BLaER1 treated with 17β-estradiol and CSF1 and Interleukin-3, amounts not matched to agents 10 nM and 100 nM (cell line): ENCODE measurements around the gene NELFCD.
"Not testable (repeated sequence)": the region's sequence is repeated elsewhere in the genome, so short reads cannot be mapped to it uniquely, and the experiment has no call there.

Experiments
- H3K27ac ChIP-seq, 11 experiments: shearing (Covaris generic); formaldehyde crosslinking; 2 replicates each; pipeline ENCODE4 v1.8.1; 2022
- H3K27me3 ChIP-seq, 11 experiments: shearing (Covaris generic); formaldehyde crosslinking; 2 replicates each; pipeline ENCODE4 v1.8.1; 2022
- H3K36me3 ChIP-seq, 11 experiments: shearing (Covaris generic); formaldehyde crosslinking; 2 replicates each; pipeline ENCODE4 v1.8.1; 2022
- H3K4me1 ChIP-seq, 10 experiments: shearing (Covaris generic); formaldehyde crosslinking; 2 replicates each; pipeline ENCODE4 v1.8.1; 2022
- H3K4me2 ChIP-seq, 11 experiments: shearing (Covaris generic); formaldehyde crosslinking; 2 replicates each; pipeline ENCODE4 v1.8.1; 2022
- H3K4me3 ChIP-seq, 10 experiments: shearing (Covaris generic); formaldehyde crosslinking; 2 replicates each; pipeline ENCODE4 v1.8.1; 2022
- H3K9ac ChIP-seq, 11 experiments: shearing (Covaris generic); formaldehyde crosslinking; 2 replicates each; pipeline ENCODE4 v1.8.1; 2022
- H3K9me3 ChIP-seq, 11 experiments: shearing (Covaris generic); formaldehyde crosslinking; replicated peaks in 1 of 11; 2 replicates each; pipeline ENCODE4 v1.8.1; 2022
- H4K20me1 ChIP-seq, 11 experiments: shearing (Covaris generic); formaldehyde crosslinking; 2 replicates each; pipeline ENCODE4 v1.8.1; 2022
- Cebpa-rat ChIP-seq, 11 experiments: shearing (Covaris generic); IDR thresholded peaks; 2 replicates each; pipeline ENCODE4 v1.8.1; 2022

NELFCD gene

DNA sequence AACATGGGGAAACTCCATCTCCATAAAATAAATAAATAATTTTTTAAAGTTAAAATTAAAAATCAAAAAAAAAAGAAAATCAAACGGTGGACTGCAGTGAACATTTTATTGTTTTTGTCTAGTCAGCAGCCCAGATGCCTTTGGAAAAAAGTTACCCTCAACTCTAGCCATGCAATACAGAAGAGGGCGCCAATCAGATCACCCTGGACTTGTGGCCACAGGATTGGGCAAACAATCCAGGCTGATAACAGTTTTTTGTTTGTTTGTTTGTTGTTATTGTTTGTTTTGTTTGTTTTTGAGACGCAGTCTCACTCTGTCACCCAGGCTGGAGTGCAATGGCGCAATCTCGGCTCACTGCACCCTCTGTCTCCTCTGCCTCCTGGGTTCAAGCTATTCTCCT is 30.5 kb upstream of the NELFCD start:
- Histone ChIP-seq H3K27me3 (no peaks in the 10 kb centered on the region), H4K20me1 (no peaks in the 10 kb centered on the region)
- 0 out of 22 replicates have a peak, but pooled peaks of 1 of the 11 experiments have one; percentile 15 for TF ChIP-seq Cebpa-rat (IDR thresholded peaks at IDR 0.05)

GRCh38 chr20:58953050-58953449 is 28.0 kb upstream of the NELFCD start:
- H3K27me3 ChIP-seq, result no peaks in the 10 kb centered on the region
- no peaks in the 10 kb centered on the region for H4K20me1 ChIP-seq
- TF ChIP-seq Cebpa-rat (IDR thresholded peaks at IDR 0.05), result no peak
- no peak overlapping the region for H3K9ac ChIP-seq
- peaks cover 0 to 8% (median 0%) of the 10 kb centered on the region in 10 experiments; a peak in 3 of 20 replicates for H3K4me1 ChIP-seq
- H3K36me3 ChIP-seq, result no peaks in the 10 kb centered on the region
- no peak overlapping the region for H3K27ac ChIP-seq
- H3K4me2 ChIP-seq, result no peak overlapping the region
- H3K4me3 ChIP-seq, result no peak overlapping the region
- H3K9me3 ChIP-seq, result peaks cover 0 to 12% (median 4%) of the 10 kb centered on the region in 11 experiments; a peak in 7 of 22 replicates

More for the DNA sequence above, 30.5 kb upstream of the NELFCD start:
- Histone ChIP-seq H3K4me1 (peaks cover 0 to 8% (median 2%) of the 10 kb centered on the region in 10 experiments; a peak in 6 of 20 replicates), H3K9me3 (peaks cover 0 to 12% (median 4%) of the 10 kb centered on the region in 11 experiments; a peak in 7 of 22 replicates), H3K4me3 (no peak overlapping the region), H3K4me2 (no peak overlapping the region), H3K9ac (no peak overlapping the region), H3K27ac (no peak overlapping the region), H3K36me3 (no peaks in the 10 kb centered on the region)

GRCh38 chr20:58956078-58956477 is 25.0 kb upstream of the NELFCD start:
- H3K36me3 ChIP-seq, result no peaks in the 10 kb centered on the region
- TF ChIP-seq Cebpa-rat (IDR thresholded peaks at IDR 0.05), result peak in 3 of 11 experiments; percentile 42 to 75 (median 54); a peak in 5 of 22 replicates
- no peak overlapping the region for H3K27ac ChIP-seq
- H3K4me2 ChIP-seq, result no peak overlapping the region
- H3K4me1 ChIP-seq, result peaks cover 0 to 8% (median 0%) of the 10 kb centered on the region in 10 experiments; a peak in 3 of 20 replicates
- peaks cover 0 to 12% (median 4%) of the 10 kb centered on the region in 11 experiments; a peak in 7 of 22 replicates for H3K9me3 ChIP-seq
- no peak overlapping the region for H3K9ac ChIP-seq
- H3K27me3 ChIP-seq, result no peaks in the 10 kb centered on the region
- no peaks in the 10 kb centered on the region for H4K20me1 ChIP-seq
- H3K4me3 ChIP-seq, result no peak overlapping the region

GRCh38 chr20:58959652-58960051 is 21.4 kb upstream of the NELFCD start:
- H3K9me3 ChIP-seq, result peaks cover 0 to 17% (median 4%) of the 10 kb centered on the region in 11 experiments; a peak in 9 of 22 replicates
- no peaks in the 10 kb centered on the region for H3K27me3 ChIP-seq
- no peaks in the 10 kb centered on the region for H4K20me1 ChIP-seq
- H3K4me3 ChIP-seq, result no peak overlapping the region
- H3K9ac ChIP-seq, result no peak overlapping the region
- H3K36me3 ChIP-seq, result no peaks in the 10 kb centered on the region
- H3K4me1 ChIP-seq, result peaks cover 0 to 22% (median 11%) of the 10 kb centered on the region in 10 experiments; a peak in 7 of 20 replicates
- TF ChIP-seq Cebpa-rat (IDR thresholded peaks at IDR 0.05), result no peak
- no peak overlapping the region for H3K4me2 ChIP-seq
- no peak overlapping the region for H3K27ac ChIP-seq

DNA sequence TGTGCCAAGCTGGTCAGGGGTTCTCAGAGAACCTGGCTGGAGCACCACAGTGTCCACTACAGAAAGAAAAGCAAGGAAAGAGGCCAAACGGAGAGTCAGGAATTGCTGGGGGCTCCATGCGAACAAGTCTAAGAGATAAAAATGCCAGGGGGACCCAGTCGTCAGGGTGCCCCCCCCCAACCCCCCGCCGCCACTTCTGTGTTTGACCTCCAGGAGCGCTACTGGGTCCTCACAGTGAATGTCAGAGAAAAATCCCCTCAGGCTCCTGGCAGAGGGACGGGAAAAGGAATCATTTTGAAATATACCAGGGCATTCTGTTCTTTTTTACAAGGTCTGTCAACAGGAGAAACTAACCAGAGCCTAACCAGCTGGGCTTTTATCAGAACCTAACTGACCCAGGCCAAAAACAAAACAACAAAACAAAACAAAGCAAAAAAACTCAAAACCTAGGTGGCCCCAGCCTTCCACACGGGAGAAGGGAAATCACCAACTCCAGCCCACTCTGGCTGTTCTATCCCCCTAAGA is 17.9 kb upstream of the NELFCD start:
- no peak for TF ChIP-seq Cebpa-rat (IDR thresholded peaks at IDR 0.05)
- Histone ChIP-seq H3K9ac (no peak overlapping the region), H3K27ac (no peak overlapping the region), H4K20me1 (no peaks in the 10 kb centered on the region), H3K4me3 (no peak overlapping the region), H3K27me3 (no peaks in the 10 kb centered on the region), H3K4me1 (peaks cover 0 to 14% (median 9%) of the 10 kb centered on the region in 10 experiments; a peak in 7 of 20 replicates), H3K9me3 (peaks cover 0 to 17% (median 3%) of the 10 kb centered on the region in 11 experiments; a peak in 7 of 22 replicates), H3K4me2 (no peak overlapping the region), H3K36me3 (no peaks in the 10 kb centered on the region)

DNA sequence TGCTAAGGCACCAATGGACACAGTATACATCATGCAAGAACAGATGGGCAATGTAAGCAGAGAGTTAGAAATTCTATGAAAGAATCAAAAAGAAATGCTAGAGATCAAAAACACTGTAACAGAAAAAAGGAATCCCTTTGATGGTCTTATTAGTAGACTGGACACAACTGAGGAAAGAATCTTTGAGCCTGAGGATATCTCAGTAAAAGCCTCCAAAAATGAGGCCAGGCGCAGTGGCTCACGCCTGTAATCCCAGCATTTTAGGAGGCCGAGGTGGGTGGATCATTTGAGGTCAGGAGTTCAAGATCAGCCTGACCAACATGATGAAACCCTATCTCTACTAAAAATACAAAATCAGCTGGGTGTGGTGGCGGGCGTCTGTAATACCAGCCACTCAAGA is 17.1 kb upstream of the NELFCD start:
- not testable (repeated sequence) for H3K4me3 ChIP-seq, H3K27ac ChIP-seq, H3K27me3 ChIP-seq, H3K36me3 ChIP-seq, H4K20me1 ChIP-seq, H3K4me2 ChIP-seq, H3K9ac ChIP-seq
- peaks cover 0 to 18% (median 7%) of the 10 kb centered on the region in 11 experiments; a peak in 8 of 22 replicates for H3K9me3 ChIP-seq
- H3K4me1 ChIP-seq, result peaks cover 0 to 14% (median 9%) of the 10 kb centered on the region in 10 experiments; a peak in 7 of 20 replicates

DNA sequence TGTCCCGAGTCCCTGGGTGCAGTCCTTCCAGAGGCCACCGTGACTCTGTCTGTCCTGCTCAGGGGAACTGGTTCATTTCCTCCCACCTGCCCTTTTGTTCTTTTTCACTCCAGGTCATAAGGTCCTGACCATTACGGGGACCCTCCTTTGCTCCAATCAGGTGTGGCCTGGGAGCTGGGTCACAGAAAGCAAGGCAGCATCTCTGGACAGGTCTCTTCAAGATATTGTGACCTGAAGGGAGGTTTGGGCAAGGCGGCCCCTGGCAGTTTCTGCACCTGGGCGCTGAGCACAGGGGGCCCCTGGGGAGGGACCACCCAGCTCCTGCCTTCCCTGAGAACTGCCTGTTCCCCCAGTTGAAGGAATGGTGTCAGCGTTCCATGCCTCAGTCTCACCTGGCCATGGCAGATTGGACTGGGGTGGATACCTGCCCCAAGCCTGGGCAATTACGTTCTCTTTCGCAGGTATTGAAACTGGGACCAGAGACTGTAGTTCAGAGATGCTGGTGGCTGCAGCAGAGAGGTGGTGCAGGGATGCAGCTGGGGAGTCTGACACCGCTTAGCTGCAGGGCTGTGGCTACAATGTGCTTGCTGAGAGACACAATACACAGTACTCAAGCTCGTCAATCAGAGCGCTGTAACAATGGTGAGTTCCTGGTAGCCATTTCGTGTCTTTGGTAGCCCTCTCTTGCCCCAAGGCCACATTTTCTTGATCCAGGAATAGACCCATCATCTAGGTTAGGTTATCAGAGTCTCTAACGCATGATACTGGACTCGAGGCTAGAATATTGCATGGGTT is 15.6 kb upstream of the NELFCD start:
- H3K9ac ChIP-seq, result no peak overlapping the region
- no peak overlapping the region for H3K4me3 ChIP-seq
- H3K27ac ChIP-seq, result no peak overlapping the region
- H3K4me1 ChIP-seq, result peaks cover 0 to 14% (median 9%) of the 10 kb centered on the region in 10 experiments; a peak in 7 of 20 replicates
- no peak for TF ChIP-seq Cebpa-rat (IDR thresholded peaks at IDR 0.05)
- H3K27me3 ChIP-seq, result no peaks in the 10 kb centered on the region
- no peaks in the 10 kb centered on the region for H4K20me1 ChIP-seq
- peaks cover 6 to 29% (median 13%) of the 10 kb centered on the region in 11 experiments; a peak in 20 of 22 replicates for H3K9me3 ChIP-seq
- H3K36me3 ChIP-seq, result no peaks in the 10 kb centered on the region
- H3K4me2 ChIP-seq, result no peak overlapping the region

- TF ChIP-seq Cebpa-rat (IDR thresholded peaks at IDR 0.05), result no peak
- no peaks in the 10 kb centered on the region for H3K4me1 ChIP-seq
- no peak overlapping the region for H3K27ac ChIP-seq
- no peaks in the 10 kb centered on the region for H3K36me3 ChIP-seq
- H3K9me3 ChIP-seq, result peaks cover 6 to 22% (median 11%) of the 10 kb centered on the region in 11 experiments; a peak in 20 of 22 replicates
- H3K27me3 ChIP-seq, result no peaks in the 10 kb centered on the region
- no peak overlapping the region for H3K4me2 ChIP-seq
- H4K20me1 ChIP-seq, result no peaks in the 10 kb centered on the region
- H3K4me3 ChIP-seq, result no peak overlapping the region
- no peak overlapping the region for H3K9ac ChIP-seq
Observed at GRCh38 chr20:58967652-58968429, 13.2 kb upstream of the NELFCD start.

DNA sequence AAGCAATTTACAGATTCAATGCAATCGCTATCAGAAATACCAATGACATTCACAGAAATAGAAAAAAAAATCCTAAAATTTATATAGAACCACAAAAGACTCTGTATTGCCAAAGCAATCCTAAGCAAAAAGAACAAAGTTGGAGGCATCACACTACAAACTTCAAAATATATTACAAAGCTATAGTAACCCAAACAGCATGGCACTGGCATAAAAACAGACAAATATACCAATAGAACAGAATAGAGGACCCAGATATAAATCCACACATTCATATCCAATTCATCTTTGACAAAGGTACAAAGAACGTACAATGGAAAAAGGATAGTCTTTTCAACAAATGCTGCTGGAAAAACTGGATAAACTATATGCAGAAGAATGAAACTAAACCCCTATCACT is 11.6 kb upstream of the NELFCD start:
- Histone ChIP-seq H3K9ac (no peak overlapping the region), H3K4me2 (no peak overlapping the region), H3K27me3 (no peaks in the 10 kb centered on the region), H3K4me1 (peaks cover 0 to 9% (median 1%) of the 10 kb centered on the region in 10 experiments; a peak in 7 of 20 replicates), H3K36me3 (no peaks in the 10 kb centered on the region), H4K20me1 (no peaks in the 10 kb centered on the region), H3K9me3 (peaks cover 6 to 22% (median 11%) of the 10 kb centered on the region in 11 experiments; a peak in 18 of 22 replicates), H3K4me3 (no peak overlapping the region), H3K27ac (no peak overlapping the region)
- TF ChIP-seq Cebpa-rat (IDR thresholded peaks at IDR 0.05), result no peak
